ENCODE measurements around the gene TRAF7. TPM values are rescaled to one million over a fixed set of nuclear protein-coding genes. Genes with fewer than 3 reads are reported as not detected.

The TRAF7 gene
- total and polyA plus RNA-seq, 9 donors: 13.3 to 68.0 (median 45.5) TPM

DNA sequence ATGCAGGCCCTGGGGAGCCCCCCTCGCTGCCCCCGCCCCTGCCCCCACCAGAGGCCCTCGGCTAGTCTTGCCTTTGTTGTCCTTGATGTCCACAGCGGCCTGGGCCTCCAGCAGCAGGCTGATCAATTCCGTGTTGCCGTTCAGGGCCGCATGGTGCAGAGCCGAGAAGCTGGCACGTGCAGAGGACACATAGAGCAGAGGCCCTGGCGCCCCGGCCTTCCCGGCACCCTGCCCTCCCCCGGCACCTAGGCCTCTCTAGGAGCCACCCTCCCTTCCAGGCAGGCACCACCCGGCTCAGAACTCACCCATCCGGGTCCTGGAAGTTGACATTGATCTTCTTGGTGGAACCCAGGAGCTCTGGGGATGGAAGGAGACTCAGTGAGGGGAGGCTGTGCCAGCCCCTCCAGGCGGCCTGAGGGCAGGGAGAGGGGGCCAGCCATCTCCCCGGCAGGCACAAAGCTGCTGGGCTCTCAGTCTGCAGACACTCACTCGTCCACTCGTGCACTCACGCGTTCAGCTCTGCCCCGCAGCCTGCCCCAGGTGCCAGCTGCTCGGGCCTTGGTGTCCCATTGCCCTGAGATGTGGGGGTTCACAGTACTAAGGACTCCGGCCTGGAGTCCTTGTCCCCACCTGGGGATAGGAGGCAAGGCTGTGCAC is 34.5 kb downstream of the TRAF7 start:
- no peak overlapping the region for H3K27ac ChIP-seq

DNA sequence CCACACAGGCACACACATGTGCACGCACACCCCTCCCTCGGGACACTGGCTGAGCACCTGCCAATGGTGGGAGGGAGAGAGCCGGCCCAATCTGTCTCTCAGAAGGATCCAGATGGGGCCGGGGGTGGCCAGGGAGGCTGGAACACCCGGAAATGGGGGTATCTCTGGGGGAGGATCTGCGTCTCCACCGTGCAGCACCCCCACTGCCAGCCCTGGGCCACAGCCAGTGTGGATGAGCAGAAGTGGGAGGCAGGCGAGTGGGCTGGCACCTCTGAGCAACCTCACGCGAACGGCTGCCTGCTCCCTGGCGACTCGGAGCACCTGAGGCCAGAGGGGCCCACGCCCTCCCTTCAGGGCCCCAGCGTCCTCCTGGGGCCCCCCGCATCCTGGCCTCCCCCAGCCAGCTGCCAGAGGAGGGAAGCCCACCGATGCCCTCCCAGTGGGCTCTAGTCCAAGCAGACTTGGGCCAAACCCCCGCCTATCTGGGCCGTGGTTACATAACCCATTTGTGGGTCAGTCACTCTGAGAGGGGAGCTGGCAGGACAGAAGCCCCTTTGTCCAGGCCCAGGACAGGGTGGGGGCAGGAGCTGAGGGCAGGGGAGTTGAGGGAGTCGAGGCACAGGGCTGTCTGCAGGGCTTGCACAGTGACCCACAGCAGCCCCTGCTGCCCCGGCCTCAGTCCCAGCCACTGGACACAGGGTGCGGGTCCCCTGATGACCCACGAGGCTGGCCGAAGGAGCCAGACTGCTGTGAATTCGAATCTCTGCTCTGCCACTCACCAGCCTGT is 35.3 kb downstream of the TRAF7 start:
- Histone ChIP-seq H3K27me3 (peaks cover 2% of the 10 kb centered on the region), H3K4me3 (no peak overlapping the region), H3K36me3 (no peaks in the 10 kb centered on the region), H3K27ac (no peak overlapping the region), H3K4me1 (ENCODE audit: insufficient read depth) (no peaks in the 10 kb centered on the region), H3K9me3 (no peaks in the 10 kb centered on the region)
- TF ChIP-seq, protein P1, sequence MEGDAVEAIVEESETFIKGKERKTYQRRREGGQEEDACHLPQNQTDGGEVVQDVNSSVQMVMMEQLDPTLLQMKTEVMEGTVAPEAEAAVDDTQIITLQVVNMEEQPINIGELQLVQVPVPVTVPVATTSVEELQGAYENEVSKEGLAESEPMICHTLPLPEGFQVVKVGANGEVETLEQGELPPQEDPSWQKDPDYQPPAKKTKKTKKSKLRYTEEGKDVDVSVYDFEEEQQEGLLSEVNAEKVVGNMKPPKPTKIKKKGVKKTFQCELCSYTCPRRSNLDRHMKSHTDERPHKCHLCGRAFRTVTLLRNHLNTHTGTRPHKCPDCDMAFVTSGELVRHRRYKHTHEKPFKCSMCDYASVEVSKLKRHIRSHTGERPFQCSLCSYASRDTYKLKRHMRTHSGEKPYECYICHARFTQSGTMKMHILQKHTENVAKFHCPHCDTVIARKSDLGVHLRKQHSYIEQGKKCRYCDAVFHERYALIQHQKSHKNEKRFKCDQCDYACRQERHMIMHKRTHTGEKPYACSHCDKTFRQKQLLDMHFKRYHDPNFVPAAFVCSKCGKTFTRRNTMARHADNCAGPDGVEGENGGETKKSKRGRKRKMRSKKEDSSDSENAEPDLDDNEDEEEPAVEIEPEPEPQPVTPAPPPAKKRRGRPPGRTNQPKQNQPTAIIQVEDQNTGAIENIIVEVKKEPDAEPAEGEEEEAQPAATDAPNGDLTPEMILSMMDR (IDR thresholded peaks at IDR 0.05): no peak
- no peak for TF ChIP-seq POLR2A (IDR thresholded peaks at IDR 0.05)
- no peak for TF ChIP-seq EP300 (IDR thresholded peaks at IDR 0.05)
- no peak for DNase-seq
- intact Hi-C loops (cut with DNase I): no loop called here
- 65 to 71% (median 68%) methylated on average over 20 to 25 of the region's 25 CpGs for WGBS, 3 donors

More for the DNA sequence above, 34.5 kb downstream of the TRAF7 start:
- no peaks in the 10 kb centered on the region for H3K27me3 ChIP-seq
- no peaks in the 10 kb centered on the region for H3K9me3 ChIP-seq
- no peak for DNase-seq
- H3K4me1 ChIP-seq (ENCODE audit: insufficient read depth): no peaks in the 10 kb centered on the region
- intact Hi-C loops (cut with DNase I): no loop called here
- TF ChIP-seq POLR2A (IDR thresholded peaks at IDR 0.05) (no peak), EP300 (IDR thresholded peaks at IDR 0.05) (no peak)
- TF ChIP-seq, protein P1 (IDR thresholded peaks at IDR 0.05): no peak
- 75 to 78% (median 77%) methylated on average over 22 to 24 of the region's 24 CpGs for WGBS, 3 donors
- H3K36me3 ChIP-seq: no peaks in the 10 kb centered on the region
- H3K4me3 ChIP-seq: no peak overlapping the region

DNA sequence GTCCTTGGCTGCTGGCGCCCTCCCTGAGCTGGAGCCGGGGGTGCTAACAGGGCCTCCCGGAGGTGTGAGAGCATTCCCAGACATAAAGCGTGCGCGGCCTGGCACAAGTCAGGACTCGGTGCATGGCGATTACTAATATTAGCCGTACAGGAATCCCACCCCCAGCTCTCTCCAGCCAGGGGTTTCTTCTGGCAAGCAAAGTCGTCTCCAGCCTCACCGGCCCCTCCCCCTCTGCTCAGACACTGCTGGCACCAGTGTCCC is 35.8 kb downstream of the TRAF7 start:
- H3K9me3 ChIP-seq: no peaks in the 10 kb centered on the region
- intact Hi-C loops (cut with DNase I): no loop called here
- TF ChIP-seq, protein P1 (IDR thresholded peaks at IDR 0.05): no peak
- TF ChIP-seq POLR2A (IDR thresholded peaks at IDR 0.05) (no peak), EP300 (IDR thresholded peaks at IDR 0.05) (no peak)
- no peaks in the 10 kb centered on the region for H3K36me3 ChIP-seq
- DNase-seq: no peak
- 70 to 89% (median 83%) methylated on average over 8 to 11 of the region's 11 CpGs for WGBS, 3 donors
- H3K4me3 ChIP-seq: no peak overlapping the region
- H3K4me1 ChIP-seq (ENCODE audit: insufficient read depth): no peaks in the 10 kb centered on the region
- H3K27ac ChIP-seq: no peak overlapping the region
- H3K27me3 ChIP-seq: peaks cover 2% of the 10 kb centered on the region

DNA sequence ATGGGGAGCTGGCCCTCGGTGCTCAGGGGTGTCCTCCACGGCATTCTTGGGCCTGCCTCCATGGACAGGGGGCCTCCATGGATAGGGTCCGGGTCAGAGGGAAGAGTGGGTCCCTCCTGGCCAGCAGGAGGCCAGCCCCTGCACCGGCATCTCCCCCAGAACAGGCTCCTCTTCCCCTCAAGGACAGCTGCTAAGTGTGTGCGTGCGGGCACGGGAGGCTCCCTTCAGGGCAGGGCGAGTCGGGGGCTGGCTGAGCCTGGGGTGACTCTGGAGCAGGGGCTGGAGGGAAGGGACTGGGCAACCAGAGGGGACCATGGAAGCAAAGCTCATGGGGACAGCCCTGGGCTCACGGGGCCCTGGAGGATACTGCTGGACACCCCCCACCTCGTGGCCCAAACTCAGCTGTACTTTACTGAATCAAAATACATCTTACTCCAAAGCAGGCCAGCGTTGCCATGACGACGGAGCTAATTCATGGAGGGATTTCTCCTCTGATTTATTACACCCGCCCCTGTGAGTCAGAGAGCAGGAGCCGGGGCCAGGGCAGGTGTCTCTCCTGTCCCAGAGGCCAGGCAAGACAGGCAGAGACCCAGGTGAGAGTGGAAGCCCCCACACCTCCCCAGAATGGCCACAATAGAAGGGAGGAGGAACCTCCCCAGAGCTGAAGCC is 38.7 kb downstream of the TRAF7 start:
- TF ChIP-seq, protein P1 (IDR thresholded peaks at IDR 0.05): no peak
- TF ChIP-seq POLR2A (IDR thresholded peaks at IDR 0.05) (no peak), EP300 (IDR thresholded peaks at IDR 0.05) (no peak)
- H3K4me3 ChIP-seq: no peak overlapping the region
- H3K4me1 ChIP-seq (ENCODE audit: insufficient read depth): no peaks in the 10 kb centered on the region
- DNase-seq: no peak
- 32 to 35% (median 32%) methylated on average over 14 to 16 of the region's 16 CpGs for WGBS, 3 donors
- intact Hi-C loops (cut with DNase I): no loop called here
- H3K9me3 ChIP-seq: no peaks in the 10 kb centered on the region
- H3K27me3 ChIP-seq: peaks cover 2% of the 10 kb centered on the region
- H3K36me3 ChIP-seq: no peaks in the 10 kb centered on the region
- no peak overlapping the region for H3K27ac ChIP-seq

Measured in ovary (tissue), 9 donors.